CD14-positive monocyte (primary cell): ENCODE results near the gene KNSTRN. TPM values are rescaled to one million over a fixed set of nuclear protein-coding genes. Genes with fewer than 3 reads are reported as not detected.

Source experiments
- DNase-seq, 3 donors: peaks; one replicate each; pipeline ENCODE4 v3.0.0-alpha.2; 2011 to 2022
- H2AFZ ChIP-seq: 2 replicates; pipeline ENCODE4 v1.6.0; 2012; ENCODE audit warnings: mild to moderate bottlenecking, low read depth, low read length, inconsistent platforms; ENCODE audit not compliant: insufficient read depth, poor library complexity, severe bottlenecking
- H3K27ac ChIP-seq, 2 donors: 1 replicate in 1 of 2; 2 replicates in 1 of 2; pipeline ENCODE4 v1.5.1; 2012 to 2013; ENCODE audit warnings: low read length in 2 of 2, control low read depth in 1 of 2, inconsistent platforms in 1 of 2, low read depth in 1 of 2, mild to moderate bottlenecking in 1 of 2
- H3K27me3 ChIP-seq, 2 donors: one replicate each; pipeline versions ENCODE4 v1.6.0 to v1.6.1; 2011 to 2013; ENCODE audit warnings: low read length in 2 of 2; ENCODE audit not compliant: control insufficient read depth in 2 of 2, insufficient read depth in 2 of 2
- H3K36me3 ChIP-seq, 2 donors: replicated peaks in 1 of 2; 1 replicate in 1 of 2; 2 replicates in 1 of 2; pipeline versions ENCODE4 v1.5.1 to v1.6.1; 2012 to 2013; ENCODE audit warnings: low read length in 2 of 2, control low read depth in 1 of 2, inconsistent platforms in 1 of 2, mild to moderate bottlenecking in 1 of 2; ENCODE audit not compliant: insufficient read depth in 2 of 2, control insufficient read depth in 1 of 2
- H3K4me1 ChIP-seq, 2 donors: 1 replicate in 1 of 2; 2 replicates in 1 of 2; pipeline versions ENCODE4 v1.5.1 to v1.6.1; 2012 to 2013; ENCODE audit warnings: low read length in 2 of 2, control low read depth in 1 of 2, inconsistent platforms in 1 of 2, mild to moderate bottlenecking in 1 of 2, moderate library complexity in 1 of 2; ENCODE audit not compliant: insufficient read depth in 2 of 2, control insufficient read depth in 1 of 2
- H3K4me2 ChIP-seq: replicated peaks from 2 replicates; pipeline ENCODE3; 2012; ENCODE audit warnings: low read length, moderate library complexity, mild to moderate bottlenecking; ENCODE audit not compliant: poor library complexity, severe bottlenecking; ENCODE audit errors: extremely low read depth
- H3K4me3 ChIP-seq, 3 experiments: fragments of 200-600 bp in 1 of 3; sonication (generic) in 1 of 3; replicated peaks in 1 of 3; 1 replicate in 2 of 3; 2 replicates in 1 of 3; pipeline ENCODE4 v1.5.1; 2011 to 2013; ENCODE audit warnings: low read length in 3 of 3, mild to moderate bottlenecking in 3 of 3, control low read depth in 2 of 3, low read depth in 2 of 3, inconsistent platforms in 1 of 3, moderate library complexity in 1 of 3
- H3K79me2 ChIP-seq: 2 replicates; pipeline ENCODE4 v1.6.0; 2012; ENCODE audit warnings: mild to moderate bottlenecking, control low read depth, inconsistent platforms, low read length, moderate library complexity; ENCODE audit not compliant: insufficient read depth
- H3K9ac ChIP-seq: 2 replicates; pipeline ENCODE4 v1.6.0; 2017; ENCODE audit warnings: low read length, mild to moderate bottlenecking; ENCODE audit not compliant: insufficient read depth, poor library complexity, severe bottlenecking
- H3K9me3 ChIP-seq, 2 donors: replicated peaks in 1 of 2; 1 replicate in 1 of 2; 2 replicates in 1 of 2; pipeline versions ENCODE4 v1.5.1 to v1.6.1; 2012 to 2013; ENCODE audit warnings: low read length in 2 of 2, control low read depth in 1 of 2; ENCODE audit not compliant: control insufficient read depth in 1 of 2, insufficient read depth in 1 of 2
- H4K20me1 ChIP-seq: 2 replicates; pipeline ENCODE4 v1.6.0; 2012; ENCODE audit warnings: mild to moderate bottlenecking, low read length, control low read depth, moderate library complexity; ENCODE audit not compliant: insufficient read depth
- H3K27ac Mint-ChIP-seq, 7 donors: one replicate each; pipeline ENCODE4 v1.8.0; 2020; ENCODE audit warnings: mild to moderate bottlenecking in 7 of 7, mixed read lengths in 7 of 7, moderate library complexity in 6 of 7, inconsistent platforms in 2 of 7
- H3K27me3 Mint-ChIP-seq, 3 donors: one replicate each; pipeline ENCODE4 v1.8.0; 2021 to 2022; ENCODE audit warnings: low read depth in 3 of 3, mild to moderate bottlenecking in 3 of 3, mixed read lengths in 3 of 3, moderate library complexity in 3 of 3, inconsistent platforms in 1 of 3
- H3K36me3 Mint-ChIP-seq, 2 donors: one replicate each; pipeline ENCODE4 v1.8.0; 2020; ENCODE audit warnings: mixed read lengths in 2 of 2, inconsistent platforms in 1 of 2, mild to moderate bottlenecking in 1 of 2
- H3K4me1 Mint-ChIP-seq: one replicate; pipeline ENCODE4 v1.8.0; 2020; ENCODE audit warnings: mild to moderate bottlenecking, mixed read lengths
- H3K4me3 Mint-ChIP-seq, 2 donors: one replicate each; pipeline ENCODE4 v1.8.0; 2020; ENCODE audit warnings: mild to moderate bottlenecking in 2 of 2, mixed read lengths in 2 of 2, moderate library complexity in 1 of 2
- H3K9me3 Mint-ChIP-seq, 7 donors: one replicate each; pipeline ENCODE4 v1.8.0; 2020 to 2022; ENCODE audit warnings: mixed read lengths in 7 of 7, mild to moderate bottlenecking in 6 of 7, moderate library complexity in 6 of 7, inconsistent platforms in 2 of 7
- CTCF ChIP-seq: fragments of 200-600 bp; IDR thresholded peaks from one replicate; pipeline ENCODE4 v1.8.0; 2022; ENCODE audit warnings: antibody characterized with exemption, mild to moderate bottlenecking
- WGBS: methylation state at CpG from one replicate; pipeline ENCODE4 v1.1.5; 2013; ENCODE audit warnings: missing lambda C conversion rate; ENCODE audit not compliant: insufficient coverage; 5-methylcytosine and 5-hydroxymethylcytosine counted together
- intact Hi-C, 2 donors: fragments of 100-400 bp; cut with micrococcal nuclease; formaldehyde crosslinking; loops; one replicate each; pipeline versions ENCODE4 v1.15.0 to v1.15.1; 2023
- polyA plus RNA-seq, 3 donors: library from polyadenylated mRNA; depleted of rRNA in 1 of 3; unstranded in 2 of 3; stranded (reverse) in 1 of 3; fragments of 300-500 nt in 2 of 3; fragments of >200 nt in 1 of 3; fragmentation: Illumina TruSeq in 2 of 3; gene quantifications; 1 replicate in 2 of 3; 2 replicates in 1 of 3; pipeline ENCODE4 v1.2.3, GENCODE V29; 2012 to 2021

The KNSTRN gene
- polyA plus RNA-seq, 3 donors = 5.4 to 10.0 (median 7.9) TPM

DNA sequence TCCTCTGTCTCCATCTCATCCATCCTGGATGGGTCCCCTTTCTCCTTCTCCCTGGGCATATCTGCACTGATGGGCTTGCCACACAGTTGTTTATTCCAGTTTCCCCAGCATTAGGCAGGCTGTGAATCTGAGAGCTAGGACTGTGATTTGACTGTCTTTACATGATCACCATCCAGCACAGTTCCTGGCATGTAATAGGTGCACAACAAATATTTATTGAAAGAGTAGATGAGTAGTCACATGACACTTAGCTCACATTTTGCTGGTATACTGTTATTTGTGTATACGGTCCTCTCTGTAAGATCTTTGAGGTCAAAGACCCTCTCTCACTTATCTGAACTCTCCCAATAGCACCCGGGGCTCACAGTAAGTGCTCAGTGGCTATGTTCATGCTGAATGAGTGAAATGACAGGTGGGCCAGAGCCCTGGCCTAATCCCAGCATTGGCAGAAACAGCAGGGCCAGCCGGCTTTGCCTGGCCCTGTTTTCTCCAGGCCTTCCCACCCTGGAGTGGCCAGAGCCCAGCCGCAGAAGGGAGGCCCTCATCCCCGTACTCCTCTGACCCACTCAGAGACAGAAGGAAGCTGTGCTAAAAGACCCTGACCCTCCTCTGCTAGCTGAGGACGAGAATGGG lies 42.1 kb downstream of the KNSTRN start:
- H3K27ac ChIP-seq = no peak overlapping the region
- no peak for TF ChIP-seq CTCF
- intact Hi-C loops = loop anchor here in 1 of 2 donors (5.0 to 10.0 kb wide), 4 partner anchors 57 to 210 kb away; partner anchors contain the start of gene CCDC9B
- 100% methylated on average over 1 of the region's 6 CpGs for WGBS
- H3K9ac ChIP-seq = no peak overlapping the region
- Mint-ChIP-seq H3K4me1 (peaks cover 19% of the 10 kb centered on the region), H3K36me3 (peaks cover 2 to 6% of the 10 kb centered on the region in 2 donors), H3K9me3 (peaks cover 0 to 2% (median 0%) of the 10 kb centered on the region in 7 donors), H3K27ac (no peak overlapping the region), H3K27me3 (peaks cover 0 to 4% (median 3%) of the 10 kb centered on the region in 3 donors), H3K4me3 (no peak overlapping the region)
- no peak for DNase-seq
- no peak overlapping the region for H2AFZ ChIP-seq
- H4K20me1 ChIP-seq = no peaks in the 10 kb centered on the region
- no peaks in the 10 kb centered on the region for H3K9me3 ChIP-seq
- H3K27me3 ChIP-seq = no peaks in the 10 kb centered on the region
- H3K79me2 ChIP-seq = no peaks in the 10 kb centered on the region
- H3K4me3 ChIP-seq = no peak overlapping the region
- no peak overlapping the region for H3K4me2 ChIP-seq
- peaks cover 14 to 18% of the 10 kb centered on the region in 2 donors for H3K4me1 ChIP-seq
- no peaks in the 10 kb centered on the region for H3K36me3 ChIP-seq

DNA sequence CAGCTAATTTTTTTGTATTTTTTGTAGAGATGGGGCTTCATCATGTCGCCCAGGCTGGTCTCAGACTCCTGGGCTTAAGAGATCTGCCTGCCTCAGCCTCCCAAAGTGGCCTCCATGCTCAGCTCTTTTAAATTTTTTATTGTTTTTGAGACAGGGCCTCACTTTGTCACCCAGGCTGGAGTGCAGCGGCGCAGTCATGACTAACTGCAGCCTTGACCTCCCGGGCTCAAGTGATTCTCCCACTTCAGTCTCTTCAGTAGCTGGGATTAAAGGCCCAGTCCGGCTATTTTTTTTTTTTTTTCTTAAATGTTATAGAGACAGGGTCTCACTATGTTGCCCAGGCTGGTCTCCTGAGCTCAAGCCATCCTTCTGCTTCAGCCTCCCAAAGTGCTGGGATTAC lies 43.2 kb downstream of the KNSTRN start:
- H3K36me3 ChIP-seq = no peaks in the 10 kb centered on the region
- Mint-ChIP-seq H3K9me3 (peaks cover 0 to 3% (median 0%) of the 10 kb centered on the region in 7 donors), H3K27me3 (peaks cover 0 to 4% (median 3%) of the 10 kb centered on the region in 3 donors), H3K4me1 (peaks cover 14% of the 10 kb centered on the region), H3K4me3 (no peak overlapping the region), H3K36me3 (peaks cover 2% of the 10 kb centered on the region in 2 donors), H3K27ac (no peak overlapping the region)
- TF ChIP-seq CTCF = no peak
- no peak overlapping the region for H3K27ac ChIP-seq
- no peaks in the 10 kb centered on the region for H4K20me1 ChIP-seq
- no peak overlapping the region for H3K4me2 ChIP-seq
- H3K4me1 ChIP-seq = peaks cover 14 to 16% of the 10 kb centered on the region in 2 donors
- intact Hi-C loops = loop anchor here in 1 of 2 donors (10.0 kb wide), 1 partner anchor 211 kb away; no protein-coding TSS in a partner anchor
- H3K79me2 ChIP-seq = no peaks in the 10 kb centered on the region
- H3K4me3 ChIP-seq = no peak overlapping the region
- no peaks in the 10 kb centered on the region for H3K27me3 ChIP-seq
- no peak overlapping the region for H2AFZ ChIP-seq
- DNase-seq = no peak
- 100% methylated on average over 1 of the region's 5 CpGs for WGBS
- H3K9ac ChIP-seq = no peak overlapping the region
- H3K9me3 ChIP-seq = no peaks in the 10 kb centered on the region
